GM19438 (cell line): ENCODE measurements around the gene GPR151.

ENCODE experiments used
- ATAC-seq: cut with Tn5 transposase; IDR thresholded peaks from one replicate; pipeline ENCODE4 v1.9.1; 2021; ENCODE audit warnings: low read depth; ENCODE audit not compliant: unreplicated experiment

The GPR151 gene

GRCh38 chr5:146521403-146522106 is 5.6 kb upstream of the GPR151 start:
- ATAC-seq = no peak

- no peak for ATAC-seq
Observed at GRCh38 chr5:146520731-146521130, 4.7 kb upstream of the GPR151 start.

GRCh38 chr5:146519554-146519953 is 3.6 kb upstream of the GPR151 start:
- ATAC-seq = no peak

- ATAC-seq = no peak
Observed at GRCh38 chr5:146515473-146516150, 378 bp downstream of the GPR151 start.

- no peak for ATAC-seq
Observed at GRCh38 chr5:146514575-146514974, 1.4 kb downstream of the GPR151 start.

- no peak for ATAC-seq
Observed at GRCh38 chr5:146513462-146513861, 2.5 kb downstream of the GPR151 start.

- no peak for ATAC-seq
Observed at GRCh38 chr5:146510559-146511125, 5.3 kb downstream of the GPR151 start.

- ATAC-seq = no peak
Observed at GRCh38 chr5:146507428-146507827, 8.6 kb downstream of the GPR151 start.

- no peak for ATAC-seq
Observed at GRCh38 chr5:146499680-146500079, 16.3 kb downstream of the GPR151 start.

GRCh38 chr5:146494656-146495055 is 21.3 kb downstream of the GPR151 start:
- no peak for ATAC-seq

GRCh38 chr5:146490089-146490843 is 25.7 kb downstream of the GPR151 start:
- ATAC-seq = no peak

- no peak for ATAC-seq
Observed at GRCh38 chr5:146484714-146485391, 31.1 kb downstream of the GPR151 start.

GRCh38 chr5:146482775-146483174 is 33.2 kb downstream of the GPR151 start:
- no peak for ATAC-seq

GRCh38 chr5:146475906-146476305 is 40.1 kb downstream of the GPR151 start:
- ATAC-seq = no peak

GRCh38 chr5:146475190-146475780 is 40.7 kb downstream of the GPR151 start:
- no peak for ATAC-seq

GRCh38 chr5:146474065-146474464 is 41.9 kb downstream of the GPR151 start:
- no peak for ATAC-seq

- no peak for ATAC-seq
Observed at GRCh38 chr5:146467760-146468159, 48.2 kb downstream of the GPR151 start.

- no peak for ATAC-seq
Observed at GRCh38 chr5:146466521-146467349, 49.3 kb downstream of the GPR151 start.

- no peak for ATAC-seq
Observed at GRCh38 chr5:146463446-146463845, 52.5 kb downstream of the GPR151 start.
